OCI-LY3 (cell line): ENCODE data around the gene SLC66A2.

Source experiments
- EZH2phosphoT487 ChIP-seq: fragments of 200-600 bp; shearing (Covaris generic); IDR thresholded peaks from 2 replicates; pipeline ENCODE4 v1.6.1; 2018; ENCODE audit warnings: antibody characterized with exemption, mixed run types, low read depth
- TF ChIP-seq, protein P1 (sequence below): fragments of 200-600, 300-600 bp; sonication (generic); IDR thresholded peaks from 2 replicates; pipeline ENCODE4 v1.5.1; 2014; ENCODE audit warnings: antibody characterized with exemption, low read length, low read depth

GRCh38 chr18:79948719-79949411 lies 2.6 kb downstream of the SLC66A2 start:
- TF ChIP-seq, protein P1, sequence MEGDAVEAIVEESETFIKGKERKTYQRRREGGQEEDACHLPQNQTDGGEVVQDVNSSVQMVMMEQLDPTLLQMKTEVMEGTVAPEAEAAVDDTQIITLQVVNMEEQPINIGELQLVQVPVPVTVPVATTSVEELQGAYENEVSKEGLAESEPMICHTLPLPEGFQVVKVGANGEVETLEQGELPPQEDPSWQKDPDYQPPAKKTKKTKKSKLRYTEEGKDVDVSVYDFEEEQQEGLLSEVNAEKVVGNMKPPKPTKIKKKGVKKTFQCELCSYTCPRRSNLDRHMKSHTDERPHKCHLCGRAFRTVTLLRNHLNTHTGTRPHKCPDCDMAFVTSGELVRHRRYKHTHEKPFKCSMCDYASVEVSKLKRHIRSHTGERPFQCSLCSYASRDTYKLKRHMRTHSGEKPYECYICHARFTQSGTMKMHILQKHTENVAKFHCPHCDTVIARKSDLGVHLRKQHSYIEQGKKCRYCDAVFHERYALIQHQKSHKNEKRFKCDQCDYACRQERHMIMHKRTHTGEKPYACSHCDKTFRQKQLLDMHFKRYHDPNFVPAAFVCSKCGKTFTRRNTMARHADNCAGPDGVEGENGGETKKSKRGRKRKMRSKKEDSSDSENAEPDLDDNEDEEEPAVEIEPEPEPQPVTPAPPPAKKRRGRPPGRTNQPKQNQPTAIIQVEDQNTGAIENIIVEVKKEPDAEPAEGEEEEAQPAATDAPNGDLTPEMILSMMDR: no peak
- no peak for TF ChIP-seq EZH2phosphoT487
